Sigmoid colon (tissue), 7 donors: ENCODE results near the gene FGB. TPM values are rescaled to one million over a fixed set of nuclear protein-coding genes. Genes with fewer than 3 reads are reported as not detected.

Source experiments
- DNase-seq: peaks from one replicate; pipeline ENCODE4 v3.0.0-alpha.2; 2019
- H3K27ac ChIP-seq, 4 donors: fragments of 200-600 bp; sonication (generic); one replicate each; pipeline ENCODE4 v1.5.1; 2016 to 2019; ENCODE audit warnings: mild to moderate bottlenecking in 1 of 4
- H3K27me3 ChIP-seq, 3 donors: fragments of 200-600 bp; sonication (generic); one replicate each; pipeline ENCODE4 v1.5.1; 2019; ENCODE audit warnings: mild to moderate bottlenecking in 1 of 3
- H3K36me3 ChIP-seq, 4 donors: fragments of 200-600 bp; sonication (generic); one replicate each; pipeline ENCODE4 v1.5.1; 2016 to 2019
- H3K4me1 ChIP-seq, 4 donors: fragments of 200-600 bp; sonication (generic); one replicate each; pipeline ENCODE4 v1.5.1; 2017 to 2019
- H3K4me3 ChIP-seq, 4 donors: fragments of 200-600 bp; sonication (generic); one replicate each; pipeline ENCODE4 v1.5.1; 2017 to 2019; ENCODE audit warnings: mild to moderate bottlenecking in 2 of 4, moderate library complexity in 1 of 4
- H3K9me3 ChIP-seq, 4 donors: fragments of 200-600 bp in 3 of 4; sonication (generic) in 3 of 4; one replicate each; pipeline versions ENCODE4 v1.5.1 to v1.6.1; 2013 to 2019
- CTCF ChIP-seq, 4 experiments: fragments of 450-650 bp in 3 of 4; fragments of 200-600 bp in 1 of 4; IDR thresholded peaks; one replicate each; pipeline ENCODE4 v1.5.1; 2016 to 2019; ENCODE audit warnings: antibody characterized with exemption in 4 of 4, mild to moderate bottlenecking in 3 of 4, moderate library complexity in 2 of 4
- EP300 ChIP-seq, 4 donors: sonication (generic); formaldehyde crosslinking; IDR thresholded peaks; one replicate each; pipeline ENCODE4 v1.6.1; 2017; ENCODE audit warnings: antibody characterized with exemption in 4 of 4
- POLR2A ChIP-seq, 2 donors: fragments of 450-650 bp; IDR thresholded peaks; one replicate each; pipeline ENCODE4 v1.6.1; 2016; ENCODE audit warnings: antibody characterized with exemption in 2 of 2, mild to moderate bottlenecking in 2 of 2, moderate library complexity in 2 of 2
- POLR2AphosphoS5 ChIP-seq, 4 donors: sonication (generic); formaldehyde crosslinking; IDR thresholded peaks; one replicate each; pipeline ENCODE4 v1.6.1; 2017; ENCODE audit warnings: antibody characterized with exemption in 4 of 4
- WGBS, 2 donors: extraction: QIAGEN DNeasy Blood & Tissue Kit; methylation state at CpG; one replicate each; pipeline ENCODE4 v1.1.7; 2013; 5-methylcytosine and 5-hydroxymethylcytosine counted together
- intact Hi-C: fragments of 100-400 bp; cut with DNase I; formaldehyde crosslinking; loops from one replicate; pipeline ENCODE4 v1.15.1; 2023
- polyA plus RNA-seq, 3 donors: library from polyadenylated mRNA; stranded (reverse); fragments of 200-250 nt; gene quantifications; one replicate each; pipeline ENCODE4 v1.2.3, GENCODE V29; 2013
- small RNA-seq, 3 donors: library from RNA; depleted of rRNA; stranded (forward); fragments of <200 nt; gene quantifications; one replicate each; pipeline ENCODE3, GENCODE V24; 2016
- total RNA-seq, 4 donors: library from RNA; depleted of rRNA; stranded (reverse); fragments of >200 nt; gene quantifications; one replicate each; pipeline ENCODE4 v1.1.0, GENCODE V29; 2016
- donor health status: healthy with polysubstance abuse.
- donor health status: Bipolar disorder and iron deficiency.
- donor health status: healthy.

The FGB gene
- total and polyA plus RNA-seq, 7 donors, result 0.67 TPM; not detected in 6

- TF ChIP-seq CTCF (IDR thresholded peaks at IDR 0.05) (no peak), POLR2AphosphoS5 (IDR thresholded peaks at IDR 0.05) (no peak), EP300 (IDR thresholded peaks at IDR 0.05) (no peak), POLR2A (IDR thresholded peaks at IDR 0.05) (no peak)
- Histone ChIP-seq H3K4me1 (no peaks in the 10 kb centered on the region), H3K4me3 (no peak overlapping the region), H3K27ac (no peak overlapping the region), H3K9me3 (no peaks in the 10 kb centered on the region), H3K27me3 (no peaks in the 10 kb centered on the region), H3K36me3 (no peaks in the 10 kb centered on the region)
- WGBS, 2 donors, result 18 to 56% methylated on average over 5 of the region's 5 CpGs
- DNase-seq, result no peak
- intact Hi-C loops, result no loop called here
These were observed 55.1 kb downstream of the FGB start for GRCh38 chr4:154617820-154618317.

GRCh38 chr4:154618708-154619315 lies 56.0 kb downstream of the FGB start:
- Histone ChIP-seq H3K9me3 (no peaks in the 10 kb centered on the region), H3K4me3 (no peak overlapping the region), H3K36me3 (no peaks in the 10 kb centered on the region), H3K4me1 (no peaks in the 10 kb centered on the region), H3K27ac (no peak overlapping the region), H3K27me3 (no peaks in the 10 kb centered on the region)
- TF ChIP-seq CTCF (IDR thresholded peaks at IDR 0.05) (peak in 3 of 4 experiments; percentile 14 to 40 (median 34)), EP300 (IDR thresholded peaks at IDR 0.05) (no peak), POLR2AphosphoS5 (IDR thresholded peaks at IDR 0.05) (no peak), POLR2A (IDR thresholded peaks at IDR 0.05) (no peak)
- DNase-seq, result no peak
- 37 to 52% methylated on average over 4 of the region's 4 CpGs for WGBS, 2 donors
- intact Hi-C loops, result no loop called here

- intact Hi-C loops, result loop anchor here (5.0 kb wide), 1 partner anchor 68 kb away; the partner anchor contains the start of gene PLRG1
- Histone ChIP-seq H3K9me3 (no peaks in the 10 kb centered on the region), H3K4me1 (no peaks in the 10 kb centered on the region), H3K36me3 (no peaks in the 10 kb centered on the region), H3K27ac (no peak overlapping the region), H3K27me3 (no peaks in the 10 kb centered on the region), H3K4me3 (no peak overlapping the region)
- TF ChIP-seq CTCF (IDR thresholded peaks at IDR 0.05), result no peak
- TF ChIP-seq POLR2AphosphoS5 (IDR thresholded peaks at IDR 0.05), result no peak
- TF ChIP-seq EP300 (IDR thresholded peaks at IDR 0.05), result no peak
- no peak for TF ChIP-seq POLR2A (IDR thresholded peaks at IDR 0.05)
- WGBS, 2 donors, result 0 to 48% methylated on average over 1 of the region's 1 CpG
- DNase-seq, result no peak
These were observed 57.3 kb downstream of the FGB start for GRCh38 chr4:154620111-154620510.

Small RNAs within 50 kb of the gene (small RNA-seq; reads per million reads assigned to genes)
- 0 reads per million in 3 donors for gene RNU6-1285P

Other genes starting within 250 kb of the FGB start
- gene DCHS2, start 71.2 kb upstream of the FGB start, total RNA-seq, result 10 to 100 TPM; 13.6 to 24.1 (median 17.2) TPM
- under 1 TPM; under 0.01 to 0.61 (median under 0.01) TPM for gene DCHS2, start 71.2 kb upstream of the FGB start, polyA plus RNA-seq
- 10 to 100 TPM; 41.3 to 73.1 (median 44.8) TPM for gene PLRG1, start 12.6 kb upstream of the FGB start, total RNA-seq
- gene PLRG1, start 12.6 kb upstream of the FGB start, polyA plus RNA-seq, result 10 to 100 TPM; 24.7 to 40.7 (median 34.8) TPM
- gene FGA, start 27.7 kb downstream of the FGB start, total RNA-seq, result not detected
- under 1 TPM in 1 of 3 donors, not detected in 2; 0.38 TPM for gene FGA, start 27.7 kb downstream of the FGB start, polyA plus RNA-seq
- gene FGG, start 49.6 kb downstream of the FGB start, total RNA-seq, result not detected
- gene FGG, start 49.6 kb downstream of the FGB start, polyA plus RNA-seq, result under 1 TPM in 1 of 3 donors, not detected in 2; 0.22 TPM
- 1 to 10 TPM in 3 of 4 donors, under 1 TPM in 1; 0.83 to 2.1 (median 1.6) TPM for gene LRAT, start 181.0 kb downstream of the FGB start, total RNA-seq
- under 1 TPM in 2 of 3 donors, not detected in 1; 0.25 to 0.60 TPM for gene LRAT, start 181.0 kb downstream of the FGB start, polyA plus RNA-seq
- 1 to 10 TPM in 2 of 4 donors, not detected in 2; 2.1 to 4.1 TPM for gene RBM46, start 218.3 kb downstream of the FGB start, total RNA-seq
- not detected for gene RBM46, start 218.3 kb downstream of the FGB start, polyA plus RNA-seq